ENCODE results near the gene MAP3K14.

Gene MAP3K14

GRCh38 chr17:45260204-45260783 lies 56.5 kb downstream of the MAP3K14 start:
- no peak overlapping the region for H3K4me3 ChIP-seq (ENCODE audit: low read length)
- no peaks in the 10 kb centered on the region; the same call in 1 of the 2 replicates for H4K20me1 ChIP-seq (ENCODE audit: insufficient read depth, low read length)
- no peaks in the 10 kb centered on the region for H3K9me3 ChIP-seq (ENCODE audit: insufficient read depth, low read length)
- TF ChIP-seq CTCF (IDR thresholded peaks at IDR 0.05; ENCODE audit: low read depth, low read length): no peak
- no peak for TF ChIP-seq EZH2phosphoT487 (IDR thresholded peaks at IDR 0.05; ENCODE audit: low read depth)
- H3K27ac ChIP-seq (ENCODE audit: low read length): no peak overlapping the region
- H3K36me3 ChIP-seq (replicated peaks; ENCODE audit: low read depth, low read length): peaks cover 21% of the 10 kb centered on the region
- no peak overlapping the region for H3K9ac ChIP-seq (ENCODE audit: low read length)
- H3K27me3 ChIP-seq (ENCODE audit: low read depth, low read length): no peaks in the 10 kb centered on the region
- H3K79me2 ChIP-seq (ENCODE audit: low read length): no peaks in the 10 kb centered on the region
- H3K4me2 ChIP-seq (ENCODE audit: low read length): no peak overlapping the region
- H2AFZ ChIP-seq (ENCODE audit: low read depth, low read length): no peak overlapping the region
- H3K4me1 ChIP-seq (ENCODE audit: low read length): peaks cover 3% of the 10 kb centered on the region; the same call in 1 of the 2 replicates

- no peak for TF ChIP-seq EZH2phosphoT487 (IDR thresholded peaks at IDR 0.05; ENCODE audit: low read depth)
- no peak for TF ChIP-seq CTCF (IDR thresholded peaks at IDR 0.05; ENCODE audit: low read depth, low read length)
- Histone ChIP-seq H4K20me1 (ENCODE audit: insufficient read depth, low read length) (no peaks in the 10 kb centered on the region), H2AFZ (ENCODE audit: low read depth, low read length) (no peak overlapping the region), H3K9me3 (ENCODE audit: insufficient read depth, low read length) (no peaks in the 10 kb centered on the region), H3K79me2 (ENCODE audit: low read length) (no peaks in the 10 kb centered on the region), H3K4me2 (ENCODE audit: low read length) (no peak overlapping the region), H3K4me1 (ENCODE audit: low read length) (peaks cover 3% of the 10 kb centered on the region; the same call in 1 of the 2 replicates), H3K9ac (ENCODE audit: low read length) (no peak overlapping the region), H3K27me3 (ENCODE audit: low read depth, low read length) (no peaks in the 10 kb centered on the region), H3K4me3 (ENCODE audit: low read length) (no peak overlapping the region), H3K36me3 (replicated peaks; ENCODE audit: low read depth, low read length) (peaks cover 10% of the 10 kb centered on the region), H3K27ac (ENCODE audit: low read length) (no peak overlapping the region)
These were observed 57.8 kb downstream of the MAP3K14 start for GRCh38 chr17:45258981-45259380.

GRCh38 chr17:45257115-45257514 lies 59.7 kb downstream of the MAP3K14 start:
- Histone ChIP-seq H3K27me3 (ENCODE audit: low read depth, low read length) (no peaks in the 10 kb centered on the region), H2AFZ (ENCODE audit: low read depth, low read length) (no peak overlapping the region), H3K4me3 (ENCODE audit: low read length) (no peak overlapping the region), H3K27ac (ENCODE audit: low read length) (no peak overlapping the region), H3K9ac (ENCODE audit: low read length) (no peak overlapping the region), H3K36me3 (replicated peaks; ENCODE audit: low read depth, low read length) (no peaks in the 10 kb centered on the region), H4K20me1 (ENCODE audit: insufficient read depth, low read length) (no peaks in the 10 kb centered on the region), H3K4me2 (ENCODE audit: low read length) (no peak overlapping the region), H3K79me2 (ENCODE audit: low read length) (no peaks in the 10 kb centered on the region), H3K9me3 (ENCODE audit: insufficient read depth, low read length) (no peaks in the 10 kb centered on the region), H3K4me1 (ENCODE audit: low read length) (peaks cover 3% of the 10 kb centered on the region; the same call in 1 of the 2 replicates)
- TF ChIP-seq CTCF (IDR thresholded peaks at IDR 0.05; ENCODE audit: low read depth, low read length) (no peak), EZH2phosphoT487 (IDR thresholded peaks at IDR 0.05; ENCODE audit: low read depth) (no peak)

GRCh38 chr17:45256114-45256966 lies 60.5 kb downstream of the MAP3K14 start:
- Histone ChIP-seq H3K4me1 (ENCODE audit: low read length) (peaks cover 3% of the 10 kb centered on the region; the same call in 1 of the 2 replicates), H3K27ac (ENCODE audit: low read length) (no peak overlapping the region), H4K20me1 (ENCODE audit: insufficient read depth, low read length) (no peaks in the 10 kb centered on the region), H3K4me2 (ENCODE audit: low read length) (no peak overlapping the region), H3K4me3 (ENCODE audit: low read length) (no peak overlapping the region), H3K36me3 (replicated peaks; ENCODE audit: low read depth, low read length) (no peaks in the 10 kb centered on the region), H3K27me3 (ENCODE audit: low read depth, low read length) (no peaks in the 10 kb centered on the region), H3K9ac (ENCODE audit: low read length) (no peak overlapping the region), H3K79me2 (ENCODE audit: low read length) (no peaks in the 10 kb centered on the region), H2AFZ (ENCODE audit: low read depth, low read length) (no peak overlapping the region), H3K9me3 (ENCODE audit: insufficient read depth, low read length) (no peaks in the 10 kb centered on the region)
- TF ChIP-seq CTCF (IDR thresholded peaks at IDR 0.05; ENCODE audit: low read depth, low read length) (no peak), EZH2phosphoT487 (IDR thresholded peaks at IDR 0.05; ENCODE audit: low read depth) (no peak)
